Measurements from ENCODE around the gene NUP133.

Gene NUP133

GRCh38 chr1:229507951-229508822 lies at the start of gene NUP133:
NUP133 (minus strand) TSS chr1:229508341; CDS start chr1:229508249, 92 bp downstream.
- peak; percentile 98 for DNase-seq (ENCODE audit: low read depth)
- peak within 1 kb of the TSS; percentile 78 for H3K4me3 ChIP-seq (ENCODE audit: low read depth, low read length)
- no peak for TF ChIP-seq CTCF (IDR thresholded peaks at IDR 0.05; ENCODE audit: low read depth, low read length, missing control alignments)
- in situ Hi-C loops (cut with HindIII; ENCODE audit: low sequenced_read_pairs) = no loop called here

- peak overlapping the region; percentile 72 for H3K4me3 ChIP-seq (ENCODE audit: low read depth, low read length)
- TF ChIP-seq CTCF (IDR thresholded peaks at IDR 0.05; ENCODE audit: low read depth, low read length, missing control alignments) = no peak
- DNase-seq (ENCODE audit: low read depth) = no peak
- in situ Hi-C loops (cut with HindIII; ENCODE audit: low sequenced_read_pairs) = no loop called here
These were observed 49.2 kb upstream of the NUP133 start for GRCh38 chr1:229557200-229557850.

- in situ Hi-C loops (cut with HindIII; ENCODE audit: low sequenced_read_pairs) = no loop called here
- no peak for DNase-seq (ENCODE audit: low read depth)
- TF ChIP-seq CTCF (IDR thresholded peaks at IDR 0.05; ENCODE audit: low read depth, low read length, missing control alignments) = no peak
- H3K4me3 ChIP-seq (ENCODE audit: low read depth, low read length) = no peak overlapping the region
These were observed 46.9 kb upstream of the NUP133 start for GRCh38 chr1:229554886-229555621.

GRCh38 chr1:229553621-229554130 lies 45.5 kb upstream of the NUP133 start:
- no peak for DNase-seq (ENCODE audit: low read depth)
- in situ Hi-C loops (cut with HindIII; ENCODE audit: low sequenced_read_pairs) = no loop called here
- no peak overlapping the region for H3K4me3 ChIP-seq (ENCODE audit: low read depth, low read length)
- no peak for TF ChIP-seq CTCF (IDR thresholded peaks at IDR 0.05; ENCODE audit: low read depth, low read length, missing control alignments)

- DNase-seq (ENCODE audit: low read depth) = no peak
- H3K4me3 ChIP-seq (ENCODE audit: low read depth, low read length) = no peak overlapping the region
- no peak for TF ChIP-seq CTCF (IDR thresholded peaks at IDR 0.05; ENCODE audit: low read depth, low read length, missing control alignments)
- in situ Hi-C loops (cut with HindIII; ENCODE audit: low sequenced_read_pairs) = no loop called here
These were observed 44.6 kb upstream of the NUP133 start for GRCh38 chr1:229552732-229553131.

Measured in astrocyte of the cerebellum (primary cell).